HL-60/S4 treated with phorbol 12-myristate 13-acetate at 8.2 ng/mL for 4 days and 3 days (cell line): Measurements from ENCODE around the gene KLF3.

ENCODE experiments used
- in situ Hi-C: fragments of 300-500 bp; cut with MboI; formaldehyde crosslinking; loops from 2 replicates; pipeline ENCODE4 v1.15.0; 2022; ENCODE audit warnings: low sequenced_read_pairs

The KLF3 gene

GRCh38 chr4:38692421-38692820 lies 28.4 kb downstream of the KLF3 start:
- in situ Hi-C loops: no loop called here

GRCh38 chr4:38693569-38693968 lies 29.6 kb downstream of the KLF3 start:
- in situ Hi-C loops: no loop called here

- in situ Hi-C loops: no loop called here
Measured at GRCh38 chr4:38694330-38694729, 30.3 kb downstream of the KLF3 start.

GRCh38 chr4:38695809-38696208 lies 31.8 kb downstream of the KLF3 start:
- in situ Hi-C loops: no loop called here

GRCh38 chr4:38696697-38697096 lies 32.7 kb downstream of the KLF3 start:
- in situ Hi-C loops: no loop called here

GRCh38 chr4:38698176-38698575 lies 34.2 kb downstream of the KLF3 start:
- in situ Hi-C loops: no loop called here

GRCh38 chr4:38699112-38699511 lies 35.1 kb downstream of the KLF3 start:
- in situ Hi-C loops: no loop called here

GRCh38 chr4:38703635-38704034 lies 39.6 kb downstream of the KLF3 start:
- in situ Hi-C loops: no loop called here

- in situ Hi-C loops: no loop called here
Measured at GRCh38 chr4:38704622-38705154, 40.7 kb downstream of the KLF3 start.

- in situ Hi-C loops: no loop called here
Measured at GRCh38 chr4:38706301-38706700, 42.3 kb downstream of the KLF3 start.

- in situ Hi-C loops: no loop called here
Measured at GRCh38 chr4:38710053-38710452, 46.1 kb downstream of the KLF3 start.

- in situ Hi-C loops: no loop called here
Measured at GRCh38 chr4:38711066-38711465, 47.1 kb downstream of the KLF3 start.

- in situ Hi-C loops: no loop called here
Measured at GRCh38 chr4:38715050-38715449, 51.1 kb downstream of the KLF3 start.

- in situ Hi-C loops: no loop called here
Measured at GRCh38 chr4:38716256-38716655, 52.3 kb downstream of the KLF3 start.

- in situ Hi-C loops: no loop called here
Measured at GRCh38 chr4:38717604-38718003, 53.6 kb downstream of the KLF3 start.

- in situ Hi-C loops: no loop called here
Measured at GRCh38 chr4:38723114-38723513, 59.1 kb downstream of the KLF3 start.

GRCh38 chr4:38723726-38724474 lies 59.9 kb downstream of the KLF3 start:
- in situ Hi-C loops: no loop called here

- in situ Hi-C loops: no loop called here
Measured at GRCh38 chr4:38724475-38724808, 60.4 kb downstream of the KLF3 start.

GRCh38 chr4:38728631-38729141 lies 64.7 kb downstream of the KLF3 start:
- in situ Hi-C loops: loop anchor here (25.0 kb wide), 1 partner anchor 666 kb away; no protein-coding TSS in a partner anchor

- in situ Hi-C loops: loop anchor here (25.0 kb wide), 1 partner anchor 668 kb away; no protein-coding TSS in a partner anchor
Measured at GRCh38 chr4:38730493-38730829, 66.5 kb downstream of the KLF3 start.

GRCh38 chr4:38730830-38731646 lies 67.0 kb downstream of the KLF3 start:
- in situ Hi-C loops: loop anchor here (25.0 kb wide), 1 partner anchor 669 kb away; no protein-coding TSS in a partner anchor

- in situ Hi-C loops: loop anchor here (25.0 kb wide), 1 partner anchor 671 kb away; no protein-coding TSS in a partner anchor
Measured at GRCh38 chr4:38733663-38734062, 69.7 kb downstream of the KLF3 start.
